Right cardiac atrium (tissue), 5 donors: Measurements from ENCODE around the gene SLC13A3. TPM values are rescaled to one million over a fixed set of nuclear protein-coding genes. Genes with fewer than 3 reads are reported as not detected.

Experiments
- ATAC-seq, 2 donors: fragments of 200-7000 bp; cut with Tn5 transposase; one replicate each; pipeline versions ENCODE4 v1.8.0 to v1.9.1; 2020; ENCODE audit warnings: moderate library complexity in 2 of 2, mild to moderate bottlenecking in 1 of 2
- DNase-seq, 3 donors: peaks; one replicate each; pipeline ENCODE4 v3.0.0-alpha.2; 2020
- H3K27ac ChIP-seq: one replicate; pipeline ENCODE4 v1.5.1; 2013; ENCODE audit warnings: mild to moderate bottlenecking, low read length, control low read depth, moderate library complexity
- H3K27me3 ChIP-seq: one replicate; pipeline ENCODE4 v1.6.1; 2013; ENCODE audit not compliant: control insufficient read depth, insufficient read depth
- H3K4me1 ChIP-seq: one replicate; pipeline ENCODE4 v1.6.1; 2013; ENCODE audit warnings: low read length; ENCODE audit not compliant: control insufficient read depth, insufficient read depth
- H3K4me3 ChIP-seq: one replicate; pipeline ENCODE4 v1.5.1; 2013; ENCODE audit warnings: low read length, control low read depth
- H3K9me3 ChIP-seq: one replicate; pipeline ENCODE4 v1.6.1; 2013; ENCODE audit warnings: low read length; ENCODE audit not compliant: control insufficient read depth
- WGBS: extraction: QIAGEN DNeasy Blood & Tissue Kit; methylation state at CpG from one replicate; pipeline ENCODE4 v1.1.7; 2013; 5-methylcytosine and 5-hydroxymethylcytosine counted together
- intact Hi-C, 4 donors: fragments of 100-400 bp; cut with DNase I; formaldehyde crosslinking; loops; one replicate each; pipeline versions ENCODE4 v1.11.0 to v1.14.0; 2022 to 2023
- polyA plus RNA-seq: library from polyadenylated mRNA; stranded (reverse); fragments of 200-250 nt; gene quantifications from one replicate; pipeline ENCODE4 v1.2.3, GENCODE V29; 2013
- total RNA-seq, 4 donors: library from RNA; stranded (reverse); fragmentation: NEBNext Ultra II Directional; extraction: Animal tissue kit (Norgen Biotek cat#: 25700); gene quantifications; one replicate each; pipeline ENCODE4 v1.2.1, GENCODE V29; 2021
- donor health status: healthy with polysubstance abuse.
- donor health status: DM: no; HTN: yes; CAD: no.
- donor health status: DM: no; HTN: no; CAD: no.
- donor health status: DM: no; HTN: yes; CAD: no; lungs with severe emphysema.
- donor health status: DM: yes; HTN: yes; CAD: no.

SLC13A3 gene
- total and polyA plus RNA-seq, 5 donors: 0.35 to 1.5 (median 0.50) TPM

DNA sequence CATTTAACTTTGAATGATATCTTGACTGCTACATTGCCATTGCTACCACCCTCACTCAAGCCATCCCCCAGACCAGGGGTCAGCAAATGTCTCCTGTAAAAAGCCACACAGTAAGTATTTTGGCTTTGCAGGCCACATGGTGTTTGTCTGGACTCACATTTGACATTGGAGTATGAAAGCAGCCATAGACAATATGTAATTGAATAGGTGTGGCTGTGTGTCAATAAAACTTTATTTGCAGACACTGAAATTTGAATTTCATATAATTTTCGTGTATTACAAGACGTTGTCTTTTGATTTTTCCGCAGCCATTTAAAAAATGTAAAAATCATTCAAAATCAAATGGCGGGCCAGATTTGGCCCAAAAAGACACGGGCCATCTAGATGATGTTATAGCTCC is 64.5 kb downstream of the SLC13A3 start:
- ATAC-seq: no peak
- WGBS: 98% methylated on average over 5 of the region's 5 CpGs
- no peaks in the 10 kb centered on the region for H3K4me1 ChIP-seq
- no peaks in the 10 kb centered on the region for H3K9me3 ChIP-seq
- no peak for DNase-seq
- intact Hi-C loops: no loop called here
- H3K4me3 ChIP-seq: no peak overlapping the region
- H3K27ac ChIP-seq: no peak overlapping the region
- no peaks in the 10 kb centered on the region for H3K27me3 ChIP-seq

DNA sequence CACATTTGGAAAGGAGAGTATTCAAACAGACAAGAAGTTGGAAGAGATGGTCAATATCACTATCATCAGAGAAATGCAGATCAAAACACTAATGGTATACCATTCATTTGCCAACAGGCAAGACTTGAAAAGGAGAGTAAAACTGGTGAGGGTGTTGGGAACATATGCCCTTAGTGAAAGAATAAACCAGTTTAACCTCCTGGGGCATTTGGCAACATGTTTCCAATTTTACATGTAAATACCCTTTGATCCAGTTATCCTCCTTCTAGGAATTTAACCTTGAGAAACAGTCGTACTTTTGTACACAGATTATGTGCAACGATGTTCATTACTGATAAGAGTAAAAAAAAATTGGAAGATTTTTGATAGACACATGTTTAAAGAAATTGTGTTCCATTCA is 66.8 kb downstream of the SLC13A3 start:
- no peaks in the 10 kb centered on the region for H3K9me3 ChIP-seq
- H3K27ac ChIP-seq: no peak overlapping the region
- H3K4me3 ChIP-seq: no peak overlapping the region
- intact Hi-C loops: no loop called here
- ATAC-seq: no peak
- WGBS: 52% methylated on average over 2 of the region's 2 CpGs
- H3K27me3 ChIP-seq: no peaks in the 10 kb centered on the region
- no peaks in the 10 kb centered on the region for H3K4me1 ChIP-seq
- DNase-seq: no peak

GRCh38 chr20:46583411-46584214 is 67.6 kb downstream of the SLC13A3 start:
- Histone ChIP-seq H3K4me3 (no peak overlapping the region), H3K27ac (no peak overlapping the region), H3K27me3 (no peaks in the 10 kb centered on the region), H3K9me3 (no peaks in the 10 kb centered on the region), H3K4me1 (no peaks in the 10 kb centered on the region)
- 71% methylated on average over 17 of the region's 17 CpGs for WGBS
- intact Hi-C loops: no loop called here
- DNase-seq (no peak), ATAC-seq (no peak)

DNA sequence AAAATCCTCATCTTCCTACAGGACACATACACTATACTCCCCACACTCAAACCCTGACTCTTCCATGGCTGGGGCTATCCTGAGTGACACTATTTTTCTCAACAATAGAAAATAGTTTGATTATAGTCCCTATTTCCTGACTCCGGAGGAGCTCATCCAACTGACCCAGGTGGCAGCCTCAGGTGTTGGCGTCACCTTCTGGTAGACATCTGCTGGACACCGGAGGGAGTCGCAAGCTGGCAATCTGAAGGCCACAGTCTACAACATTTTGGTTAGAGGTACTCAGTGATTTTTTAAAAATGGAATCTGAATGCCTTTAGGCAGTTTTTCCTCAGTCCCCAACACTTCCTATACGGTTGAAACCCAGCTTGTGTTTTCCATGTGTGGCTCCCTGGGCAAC is 68.6 kb downstream of the SLC13A3 start:
- no peak overlapping the region for H3K27ac ChIP-seq
- WGBS: 91% methylated on average over 5 of the region's 5 CpGs
- intact Hi-C loops: no loop called here

DNA sequence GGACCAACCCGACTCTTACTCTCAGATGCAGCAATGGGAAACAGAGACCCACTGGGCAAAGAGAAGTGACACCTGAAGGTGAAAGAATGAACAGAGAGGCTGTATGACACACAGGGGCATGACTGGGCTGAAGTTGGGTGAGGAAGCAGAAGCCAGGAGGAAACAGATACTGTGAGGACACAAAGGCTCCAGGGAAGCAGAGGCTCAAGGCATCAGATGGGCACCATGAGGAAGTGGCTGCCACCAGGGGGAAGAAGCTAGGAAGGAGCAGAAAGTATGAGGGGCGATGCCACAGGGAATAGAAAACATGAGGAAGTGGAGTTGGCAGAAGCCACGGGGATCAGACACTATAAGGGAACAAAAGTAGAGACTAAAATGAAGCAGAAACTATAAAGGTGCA is 69.9 kb downstream of the SLC13A3 start:
- WGBS: 83% methylated on average over 3 of the region's 3 CpGs

More for the DNA sequence above, 68.6 kb downstream of the SLC13A3 start:
- H3K4me1 ChIP-seq: no peaks in the 10 kb centered on the region
- H3K27me3 ChIP-seq: no peaks in the 10 kb centered on the region
- DNase-seq (no peak), ATAC-seq (no peak)
- no peaks in the 10 kb centered on the region for H3K9me3 ChIP-seq
- H3K4me3 ChIP-seq: no peak overlapping the region

DNA sequence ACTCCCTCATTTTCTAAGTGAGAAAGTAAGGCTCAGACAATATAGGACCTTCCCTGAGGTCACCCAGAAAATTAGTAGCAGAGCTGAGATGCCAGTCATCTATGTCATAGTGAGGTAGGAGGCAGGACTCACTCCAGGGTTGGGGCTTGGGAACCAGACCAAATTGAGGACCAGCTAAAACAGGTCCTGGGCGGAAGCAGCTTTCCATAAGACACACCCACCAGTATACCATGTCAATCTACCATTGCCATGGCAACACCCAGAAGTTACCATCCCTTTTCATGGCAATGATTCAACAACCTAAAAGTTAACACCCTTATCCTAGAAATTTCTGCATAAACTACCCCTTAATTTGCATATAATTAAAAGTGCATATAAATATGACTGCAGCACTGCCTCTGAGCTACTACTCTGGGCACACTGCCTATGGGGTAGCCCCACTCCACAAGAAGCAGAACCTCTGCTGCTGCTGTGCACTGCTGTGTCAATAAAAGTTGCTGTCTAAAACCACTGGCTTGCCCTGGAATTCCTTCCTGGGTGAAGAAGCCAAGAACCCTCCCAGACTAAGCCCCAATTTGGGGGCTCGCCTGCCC is 70.5 kb downstream of the SLC13A3 start:
- Histone ChIP-seq H3K27ac (no peak overlapping the region), H3K27me3 (no peaks in the 10 kb centered on the region), H3K9me3 (no peaks in the 10 kb centered on the region), H3K4me1 (peaks cover 2% of the 10 kb centered on the region), H3K4me3 (no peak overlapping the region)
- ATAC-seq: no peak
- WGBS: 91% methylated on average over 2 of the region's 2 CpGs
- no peak for DNase-seq
- intact Hi-C loops: no loop called here

More for the DNA sequence above, 69.9 kb downstream of the SLC13A3 start:
- H3K4me3 ChIP-seq: no peak overlapping the region
- H3K9me3 ChIP-seq: no peaks in the 10 kb centered on the region
- no peaks in the 10 kb centered on the region for H3K27me3 ChIP-seq
- no peak overlapping the region for H3K27ac ChIP-seq
- no peaks in the 10 kb centered on the region for H3K4me1 ChIP-seq
- intact Hi-C loops: no loop called here
- DNase-seq (no peak), ATAC-seq (no peak)

- Histone ChIP-seq H3K9me3 (no peaks in the 10 kb centered on the region), H3K27me3 (no peaks in the 10 kb centered on the region), H3K4me1 (peaks cover 2% of the 10 kb centered on the region), H3K4me3 (no peak overlapping the region), H3K27ac (no peak overlapping the region)
- 84% methylated on average over 7 of the region's 7 CpGs for WGBS
- DNase-seq (no peak), ATAC-seq (no peak)
- intact Hi-C loops: no loop called here
Measured at GRCh38 chr20:46578745-46579144, 72.5 kb downstream of the SLC13A3 start.

DNA sequence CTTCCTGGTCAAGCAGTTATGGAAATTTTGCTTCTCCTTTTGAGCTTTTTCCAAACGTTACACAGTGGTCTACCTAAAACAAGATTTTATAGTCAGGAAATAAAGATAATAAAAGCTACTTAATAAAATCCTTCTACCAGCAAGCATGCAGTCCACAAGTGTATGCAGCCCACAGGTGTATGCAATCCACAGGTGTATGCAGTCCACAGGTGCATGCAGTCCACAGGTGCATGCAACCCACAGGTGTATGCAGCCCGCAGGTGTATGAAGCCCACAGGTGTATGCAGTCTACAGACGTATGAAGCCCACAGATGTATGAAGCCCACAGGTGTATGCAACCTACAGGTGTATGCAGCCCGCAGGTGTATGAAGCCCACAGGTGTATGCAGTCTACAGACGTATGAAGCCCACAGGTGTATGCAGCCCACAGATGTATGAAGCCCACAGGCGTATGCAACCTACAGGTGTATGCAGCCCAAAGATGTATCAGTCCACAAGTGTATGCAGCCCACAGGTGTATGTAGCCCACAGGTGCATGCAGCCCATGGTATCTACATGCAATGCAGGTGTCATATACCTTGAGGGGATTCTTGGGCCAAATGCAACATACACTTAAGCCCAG is 74.4 kb downstream of the SLC13A3 start:
- 83% methylated on average over 6 of the region's 6 CpGs for WGBS
- no peak for ATAC-seq
- H3K9me3 ChIP-seq: no peaks in the 10 kb centered on the region
- intact Hi-C loops: no loop called here
- no peak overlapping the region for H3K4me3 ChIP-seq
- no peak for DNase-seq
- H3K27me3 ChIP-seq: no peaks in the 10 kb centered on the region
- H3K27ac ChIP-seq: no peak overlapping the region
- H3K4me1 ChIP-seq: peaks cover 3% of the 10 kb centered on the region

DNA sequence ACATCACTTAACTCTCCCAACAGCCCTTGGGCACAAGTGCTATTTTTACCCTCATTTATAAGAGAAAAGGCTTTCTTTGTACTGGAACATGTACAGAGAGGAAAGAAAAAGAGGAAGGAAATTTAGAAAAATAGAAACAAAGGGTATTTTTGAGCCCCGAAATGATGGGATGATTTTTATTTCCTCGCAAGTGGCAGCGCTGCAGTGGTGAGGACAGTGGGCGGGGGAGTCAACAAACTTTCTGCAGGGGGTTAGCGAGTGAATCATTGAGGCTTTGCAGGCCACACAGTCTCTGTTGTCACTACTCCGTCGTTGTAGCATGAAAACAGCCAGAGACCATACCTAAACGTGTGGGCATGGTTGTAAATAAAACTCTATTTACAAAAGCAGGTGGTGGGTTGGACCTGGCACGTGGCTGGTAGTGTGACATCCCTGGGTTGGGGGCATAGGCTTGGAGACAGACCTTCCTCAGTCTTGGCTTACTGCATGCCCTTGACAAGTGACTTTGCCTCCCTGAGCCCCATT is 75.3 kb downstream of the SLC13A3 start:
- no peaks in the 10 kb centered on the region for H3K9me3 ChIP-seq
- no peaks in the 10 kb centered on the region for H3K27me3 ChIP-seq
- intact Hi-C loops: no loop called here
- no peak for ATAC-seq
- H3K4me3 ChIP-seq: no peak overlapping the region
- H3K27ac ChIP-seq: no peak overlapping the region
- DNase-seq: no peak
- peaks cover 4% of the 10 kb centered on the region for H3K4me1 ChIP-seq
- WGBS: 45% methylated on average over 9 of the region's 9 CpGs

DNA sequence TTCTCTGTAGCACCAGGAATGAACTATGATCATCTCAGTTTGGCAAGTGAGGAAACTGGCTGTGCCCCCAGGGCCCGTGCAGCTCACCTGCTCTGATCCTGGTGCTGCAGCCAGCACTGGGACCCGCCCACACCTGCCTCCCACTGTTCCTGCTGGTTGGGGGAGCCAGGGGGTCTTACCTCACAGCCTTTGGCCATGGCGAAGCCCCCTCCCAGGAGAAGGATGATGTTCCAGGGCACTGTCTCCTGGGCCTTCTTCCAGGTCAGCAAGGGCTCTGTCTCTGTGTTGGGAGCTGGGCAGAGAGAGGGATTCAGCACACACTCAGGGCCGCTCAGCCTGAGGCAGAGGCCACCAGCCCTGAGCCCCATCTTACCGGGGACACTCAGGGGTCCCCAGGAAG is 75.9 kb downstream of the SLC13A3 start:
- Histone ChIP-seq H3K27me3 (no peaks in the 10 kb centered on the region), H3K9me3 (no peaks in the 10 kb centered on the region), H3K4me1 (peaks cover 4% of the 10 kb centered on the region), H3K4me3 (no peak overlapping the region), H3K27ac (no peak overlapping the region)
- DNase-seq: no peak
- intact Hi-C loops: no loop called here
- ATAC-seq: no peak
- 82% methylated on average over 5 of the region's 5 CpGs for WGBS
